ENCODE measurements around the gene ATP13A2.

DNA sequence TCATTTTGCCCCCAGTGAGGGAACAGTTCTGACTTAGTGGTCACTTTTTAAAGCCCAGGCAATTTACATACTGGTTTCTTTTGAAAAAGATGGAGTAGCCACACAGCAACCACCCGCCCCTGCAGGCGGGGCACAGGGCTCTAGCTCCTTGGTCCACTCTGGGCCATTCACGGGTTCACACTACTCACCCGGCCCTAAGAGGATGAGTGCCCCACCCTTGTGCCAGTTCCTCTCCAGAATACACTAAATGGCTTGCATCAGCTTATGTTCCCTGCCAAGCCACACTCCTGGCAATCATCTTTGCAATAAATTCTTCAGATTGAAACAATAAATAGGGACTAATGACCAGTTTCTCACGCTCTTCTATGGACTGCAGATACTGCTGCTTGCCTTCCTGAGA is 15.7 kb upstream of the ATP13A2 start:
- TF ChIP-seq, protein P1, sequence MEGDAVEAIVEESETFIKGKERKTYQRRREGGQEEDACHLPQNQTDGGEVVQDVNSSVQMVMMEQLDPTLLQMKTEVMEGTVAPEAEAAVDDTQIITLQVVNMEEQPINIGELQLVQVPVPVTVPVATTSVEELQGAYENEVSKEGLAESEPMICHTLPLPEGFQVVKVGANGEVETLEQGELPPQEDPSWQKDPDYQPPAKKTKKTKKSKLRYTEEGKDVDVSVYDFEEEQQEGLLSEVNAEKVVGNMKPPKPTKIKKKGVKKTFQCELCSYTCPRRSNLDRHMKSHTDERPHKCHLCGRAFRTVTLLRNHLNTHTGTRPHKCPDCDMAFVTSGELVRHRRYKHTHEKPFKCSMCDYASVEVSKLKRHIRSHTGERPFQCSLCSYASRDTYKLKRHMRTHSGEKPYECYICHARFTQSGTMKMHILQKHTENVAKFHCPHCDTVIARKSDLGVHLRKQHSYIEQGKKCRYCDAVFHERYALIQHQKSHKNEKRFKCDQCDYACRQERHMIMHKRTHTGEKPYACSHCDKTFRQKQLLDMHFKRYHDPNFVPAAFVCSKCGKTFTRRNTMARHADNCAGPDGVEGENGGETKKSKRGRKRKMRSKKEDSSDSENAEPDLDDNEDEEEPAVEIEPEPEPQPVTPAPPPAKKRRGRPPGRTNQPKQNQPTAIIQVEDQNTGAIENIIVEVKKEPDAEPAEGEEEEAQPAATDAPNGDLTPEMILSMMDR (conservative IDR thresholded peaks at IDR 0.05; ENCODE audit: low read length), result no peak
- no peak for TF ChIP-seq EZH2phosphoT487 (IDR thresholded peaks at IDR 0.05; ENCODE audit: borderline replicate concordance)

Data from Loucy (cell line).